ENCODE results near the gene KIF1C.

Gene KIF1C

DNA sequence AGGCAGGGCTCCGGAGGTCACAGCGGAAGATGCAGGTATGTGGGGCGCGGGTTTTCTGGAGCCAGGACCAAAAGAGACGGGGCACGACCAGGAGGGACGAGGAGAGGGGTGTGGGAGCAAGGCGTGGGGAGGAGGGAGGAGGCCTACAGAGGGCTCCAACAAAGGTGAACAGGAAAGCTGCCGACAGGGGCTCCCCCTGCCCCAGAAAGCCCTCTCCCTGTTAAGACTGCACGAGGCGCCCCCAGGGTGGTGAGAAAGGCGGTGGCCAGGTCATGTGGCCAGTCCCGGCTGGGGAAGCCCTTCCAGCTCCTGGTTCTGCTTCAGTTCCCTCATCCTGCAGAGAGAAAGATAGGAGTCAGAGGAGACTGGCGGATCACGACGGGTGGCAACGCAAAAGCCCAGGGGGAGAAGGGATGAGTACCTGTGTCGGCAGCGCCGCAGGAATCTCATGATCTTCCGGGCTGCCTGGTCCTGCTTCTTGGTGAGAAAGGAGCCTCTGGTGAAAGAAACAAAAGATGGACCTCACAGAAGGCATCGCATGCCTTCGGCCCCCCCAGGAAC is 29.2 kb upstream of the KIF1C start:
- peak overlapping the region; percentile 79 for H3K4me3 ChIP-seq (ENCODE audit: low read depth, low read length)

DNA sequence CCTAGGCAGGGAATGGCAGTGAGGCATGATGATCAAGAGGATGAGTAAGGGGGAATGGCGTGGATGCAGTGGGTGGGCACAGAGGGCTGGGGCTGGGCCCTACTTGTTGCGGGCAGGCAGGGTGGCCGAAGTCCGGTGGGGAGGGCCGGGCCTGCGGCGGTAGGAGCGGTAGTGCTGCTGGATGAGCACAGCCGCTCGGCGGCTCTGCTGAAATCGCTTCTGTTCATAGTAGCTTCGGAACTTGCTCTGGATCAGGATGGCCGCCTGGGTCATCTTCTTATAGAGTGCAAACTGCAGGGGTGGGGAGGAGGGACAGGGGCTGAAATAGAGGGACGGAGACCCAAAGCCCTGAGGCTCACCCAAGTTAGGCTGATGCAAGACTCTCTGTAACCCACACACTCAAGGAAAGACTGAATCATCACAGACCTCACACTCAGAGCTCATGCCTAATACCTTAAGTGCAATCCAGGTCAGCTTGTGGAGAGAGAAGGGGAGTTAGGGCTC is 28.7 kb upstream of the KIF1C start:
- H3K4me3 ChIP-seq (ENCODE audit: low read depth, low read length), result peak overlapping the region; percentile 79

DNA sequence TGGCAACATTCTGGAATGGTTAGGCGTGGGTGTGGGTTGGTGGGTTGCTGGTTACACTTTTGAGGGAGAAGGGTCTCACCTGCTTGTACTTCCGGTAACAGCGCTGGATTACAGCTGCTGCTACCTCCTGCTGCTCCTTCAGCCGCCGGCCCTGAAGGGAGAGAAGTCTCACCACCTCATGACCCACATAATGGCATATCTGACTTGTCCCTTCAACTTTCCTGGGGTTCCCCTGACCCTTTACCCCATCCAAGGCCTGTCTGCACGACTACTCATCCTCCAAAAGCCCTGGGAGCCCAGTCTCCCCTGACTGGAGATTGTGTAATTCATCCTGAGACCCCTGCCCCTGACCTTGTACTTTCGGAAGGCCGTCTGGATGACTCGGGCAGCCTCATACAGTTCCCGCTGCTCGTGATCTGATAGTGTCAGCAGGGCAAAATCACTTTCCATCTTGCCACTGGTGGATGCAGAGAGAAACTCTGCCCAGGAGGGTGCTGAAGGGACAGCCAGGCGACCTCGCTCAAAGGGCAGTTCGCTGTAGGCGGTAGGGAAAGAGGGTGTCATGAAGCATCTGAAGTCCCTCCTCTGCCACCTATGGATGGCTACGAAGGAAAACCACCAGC is 28.1 kb upstream of the KIF1C start:
- no peak overlapping the region for H3K4me3 ChIP-seq (ENCODE audit: low read depth, low read length)

DNA sequence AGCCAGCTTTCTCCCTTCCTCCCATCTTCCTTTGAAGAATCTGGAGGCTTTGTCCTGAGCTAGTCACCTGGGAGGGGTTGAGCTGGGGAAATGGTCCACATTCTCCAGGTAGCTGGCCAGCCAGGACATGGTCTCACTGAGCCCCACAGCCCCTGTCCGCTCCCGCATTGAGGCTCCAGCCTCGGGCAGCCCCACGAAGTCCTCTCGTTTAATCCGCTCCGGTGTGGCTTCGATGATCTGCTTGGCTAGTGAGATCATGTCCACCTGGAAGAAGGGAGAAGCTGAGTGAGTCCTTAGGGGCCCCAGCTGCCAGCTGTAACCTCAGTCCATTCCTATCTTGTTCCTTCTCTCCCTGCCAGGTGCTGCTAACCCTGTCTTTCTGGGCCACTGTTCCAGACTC is 27.5 kb upstream of the KIF1C start:
- H3K4me3 ChIP-seq (ENCODE audit: low read depth, low read length), result no peak overlapping the region

DNA sequence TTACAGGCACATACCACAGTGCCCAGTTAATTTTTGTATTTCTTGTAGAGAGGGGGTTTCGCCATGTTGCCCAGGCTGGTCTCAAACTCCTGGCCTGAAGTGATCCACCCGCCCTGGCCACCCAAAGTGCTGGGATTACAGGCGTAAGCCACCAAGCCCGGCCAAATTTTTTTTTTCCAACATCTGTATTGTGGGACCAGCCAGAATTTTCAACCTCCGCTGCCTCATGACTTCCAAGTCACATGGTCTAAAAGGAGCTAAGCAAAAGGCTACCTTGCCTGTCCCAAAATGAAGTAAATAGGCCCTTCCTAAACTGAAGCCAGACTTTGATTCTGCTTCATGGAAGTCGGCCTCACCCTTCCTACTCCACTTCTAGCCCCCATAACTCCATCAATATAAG is 25.9 kb upstream of the KIF1C start:
- no peak overlapping the region for H3K4me3 ChIP-seq (ENCODE audit: low read depth, low read length)

DNA sequence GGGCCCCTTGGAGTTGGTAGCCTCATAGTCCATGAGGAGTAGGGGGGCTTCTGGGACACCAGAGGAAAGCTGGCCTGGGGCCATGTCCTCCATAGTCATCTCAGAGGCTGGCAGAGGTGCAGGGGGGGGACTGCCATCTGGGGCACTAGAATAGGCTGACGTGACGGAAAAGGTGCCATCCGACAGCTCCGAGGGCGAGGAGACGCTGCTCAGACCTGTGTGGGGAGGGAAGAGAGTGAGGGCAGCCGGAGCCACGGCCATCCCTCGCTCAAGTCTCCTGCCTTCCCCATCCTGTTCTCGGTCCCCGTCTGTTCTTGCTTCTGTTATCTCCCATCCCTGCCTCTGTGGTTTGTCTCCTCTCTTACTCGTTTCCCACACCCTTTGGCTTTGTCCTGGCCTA is 25.4 kb upstream of the KIF1C start:
- H3K4me3 ChIP-seq (ENCODE audit: low read depth, low read length), result no peak overlapping the region

DNA sequence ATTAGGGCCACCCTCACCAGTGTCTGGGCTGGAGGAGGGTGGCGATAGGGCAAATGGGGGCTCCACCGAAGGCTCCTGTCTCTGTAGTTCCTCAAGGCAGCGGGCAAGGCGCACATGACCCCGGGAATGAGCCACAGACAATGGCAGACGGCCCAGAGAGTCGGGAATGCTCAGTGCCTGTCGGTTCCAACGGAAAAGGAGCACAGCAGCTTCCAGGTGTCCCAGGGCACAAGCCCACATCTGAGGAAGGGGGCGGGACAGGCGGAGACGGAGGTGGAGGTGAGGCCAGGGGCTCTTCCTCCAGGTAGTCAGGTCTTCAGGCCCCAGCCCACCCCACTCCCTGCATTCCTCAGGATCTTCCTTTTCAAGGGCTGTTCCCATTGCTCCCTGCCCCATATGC is 25.0 kb upstream of the KIF1C start:
- no peak overlapping the region for H3K4me3 ChIP-seq (ENCODE audit: low read depth, low read length)

DNA sequence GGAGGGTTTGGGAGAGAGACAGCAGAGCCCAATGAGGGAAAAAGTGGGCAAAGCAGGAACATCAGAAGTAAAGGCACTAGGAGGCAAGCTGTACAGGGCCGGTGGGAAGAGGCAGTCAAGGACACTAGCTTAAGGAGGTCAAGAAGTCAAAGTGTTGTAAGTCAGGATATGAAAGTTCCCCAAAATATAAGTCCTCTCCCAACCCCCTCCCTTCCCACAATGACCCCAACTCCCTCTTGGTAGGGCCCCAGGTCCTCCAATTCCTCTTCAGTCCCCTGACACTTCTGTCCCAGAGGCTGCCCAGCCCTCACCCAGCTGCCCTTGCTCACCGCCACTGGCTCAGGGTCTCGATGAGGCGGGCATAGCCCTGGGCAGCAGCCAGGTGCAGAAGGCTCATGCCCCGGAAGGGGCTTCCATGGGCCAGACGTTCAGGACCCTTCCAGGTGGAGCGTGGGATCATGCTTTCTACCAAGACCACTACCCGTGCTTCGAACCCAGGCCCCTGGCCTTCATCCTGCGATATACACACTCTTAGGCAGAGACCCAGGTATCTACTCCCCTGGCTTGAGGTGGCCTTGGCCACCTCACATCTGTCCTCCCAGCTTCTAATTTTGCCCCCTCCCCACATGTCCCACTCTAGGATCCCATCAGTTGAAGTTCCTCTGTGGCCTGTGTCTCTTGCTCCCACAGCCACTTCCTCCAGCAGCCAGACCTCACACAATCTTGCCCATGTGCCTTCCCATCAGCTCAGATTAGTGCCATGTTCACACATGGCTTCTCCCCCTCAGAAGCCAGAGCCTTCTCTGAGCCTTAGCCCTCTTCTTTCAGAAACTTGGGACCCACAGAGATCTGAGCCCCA is 24.3 kb upstream of the KIF1C start:
- H3K4me3 ChIP-seq (ENCODE audit: low read depth, low read length), result no peak overlapping the region

DNA sequence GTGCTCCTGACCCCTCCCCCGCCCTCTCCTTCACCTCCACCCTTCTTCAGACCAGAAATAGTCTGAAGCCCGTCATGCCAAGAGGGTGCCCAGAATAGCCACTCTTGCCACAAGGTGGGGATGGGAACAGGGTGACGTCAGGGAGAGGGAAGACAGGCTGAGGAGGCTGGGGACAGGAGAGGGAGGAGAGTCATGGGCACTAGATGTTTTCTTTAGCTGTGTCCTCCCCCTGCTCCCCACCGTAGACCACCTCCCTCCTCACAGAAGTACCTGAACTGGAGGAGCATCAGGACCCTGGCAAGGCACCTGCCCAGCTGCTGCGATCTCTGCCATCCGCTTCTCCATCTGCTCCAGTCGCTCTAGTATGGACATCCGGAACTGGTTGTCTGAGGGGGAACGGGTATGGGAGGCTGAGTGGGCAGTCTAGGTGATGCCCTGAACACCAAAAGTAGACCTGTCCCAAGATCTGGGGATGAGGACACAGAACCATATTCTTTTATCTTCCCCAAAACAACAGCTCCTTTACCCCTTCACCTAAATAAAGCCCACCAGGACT is 23.6 kb upstream of the KIF1C start:
- H3K4me3 ChIP-seq (ENCODE audit: low read depth, low read length), result no peak overlapping the region

DNA sequence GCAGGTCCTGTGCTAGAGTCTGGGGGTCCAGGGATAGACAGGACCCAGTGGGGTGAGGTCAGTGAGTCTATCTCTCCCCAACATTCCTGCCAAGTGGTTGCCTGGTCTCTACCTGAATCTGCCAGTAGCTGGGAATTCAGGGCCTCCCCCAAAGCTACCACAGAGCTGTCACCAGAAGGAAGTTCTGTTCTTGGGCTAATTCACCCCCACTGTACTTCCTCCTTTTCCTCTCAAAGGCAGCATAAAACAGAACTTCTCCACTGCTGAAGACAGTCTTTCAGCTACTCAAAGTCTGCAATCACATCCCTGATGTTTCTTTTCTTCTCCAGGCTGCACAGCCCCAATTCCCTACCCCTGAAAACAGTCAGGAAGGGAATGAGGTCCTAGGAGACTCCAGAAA is 19.0 kb upstream of the KIF1C start:
- no peak overlapping the region for H3K4me3 ChIP-seq (ENCODE audit: low read depth, low read length)

DNA sequence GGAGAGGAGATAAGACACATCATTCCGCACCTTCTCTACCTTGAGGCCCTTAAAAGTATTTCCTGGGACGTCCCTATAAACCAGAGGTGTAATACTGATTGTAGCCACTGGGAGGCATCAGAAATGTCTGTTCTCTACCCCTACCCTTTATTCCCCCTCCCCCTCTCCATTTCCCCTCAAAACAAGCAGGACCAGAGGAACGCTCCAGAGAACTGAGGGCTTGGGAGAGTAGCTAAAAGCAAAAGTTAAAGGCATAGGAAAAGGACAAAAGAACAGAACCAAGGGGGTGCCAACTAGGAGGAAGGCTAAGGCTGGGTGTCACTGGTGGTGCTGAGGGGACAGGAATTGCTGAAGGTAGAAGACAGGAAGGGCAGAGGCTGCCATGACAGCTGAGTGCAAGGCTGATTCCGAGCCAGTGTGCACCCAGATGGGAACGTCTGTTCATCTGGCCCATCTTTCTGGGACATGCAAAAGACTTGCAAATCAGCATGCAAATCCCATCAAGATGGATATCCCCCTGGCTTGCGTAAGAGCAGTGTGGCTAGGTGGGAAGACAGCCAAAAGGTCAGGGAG is 17.0 kb upstream of the KIF1C start:
- no peak overlapping the region for H3K4me3 ChIP-seq (ENCODE audit: low read depth, low read length)

DNA sequence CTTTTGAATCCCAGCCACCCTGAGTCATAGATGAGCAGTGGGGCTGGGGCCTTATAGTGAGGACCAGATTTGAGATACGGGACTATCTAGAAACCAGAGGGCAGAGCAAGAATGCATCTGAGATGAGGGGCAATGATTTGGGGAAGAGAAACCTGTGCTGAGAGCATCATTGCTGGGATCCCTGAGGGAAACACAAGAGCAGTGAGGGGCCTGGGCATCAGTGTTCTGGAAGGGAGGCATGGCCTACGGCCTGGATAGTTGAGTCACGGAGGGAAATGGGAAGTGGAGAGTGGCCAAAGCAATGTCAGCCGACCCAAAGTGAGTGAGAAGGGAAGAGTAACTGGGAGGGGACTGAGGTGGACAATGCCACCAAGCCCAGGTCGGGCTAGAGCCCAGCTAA is 15.4 kb upstream of the KIF1C start:
- H3K4me3 ChIP-seq (ENCODE audit: low read depth, low read length), result no peak overlapping the region

DNA sequence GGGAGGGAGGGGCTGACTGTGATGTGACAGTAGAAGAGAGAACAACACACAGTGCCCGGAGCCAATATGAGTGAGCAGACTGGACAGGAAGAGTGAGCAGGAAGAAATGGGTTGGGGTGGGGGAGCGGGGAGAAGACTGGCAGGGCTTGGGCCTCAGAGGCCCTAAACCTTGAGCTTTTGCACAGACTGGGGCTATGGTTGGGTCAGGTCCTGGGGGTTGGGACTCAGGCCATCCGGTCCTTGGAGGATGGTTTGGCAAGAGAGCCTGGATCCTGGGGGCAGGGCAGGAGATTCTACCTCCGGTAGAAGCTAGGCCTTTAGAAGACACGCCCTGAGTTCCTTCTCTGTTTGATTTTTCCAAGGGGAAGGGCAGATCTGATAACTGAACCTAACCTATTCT is 11.3 kb upstream of the KIF1C start:
- peak overlapping the region; percentile 44 for H3K4me3 ChIP-seq (ENCODE audit: low read depth, low read length)

DNA sequence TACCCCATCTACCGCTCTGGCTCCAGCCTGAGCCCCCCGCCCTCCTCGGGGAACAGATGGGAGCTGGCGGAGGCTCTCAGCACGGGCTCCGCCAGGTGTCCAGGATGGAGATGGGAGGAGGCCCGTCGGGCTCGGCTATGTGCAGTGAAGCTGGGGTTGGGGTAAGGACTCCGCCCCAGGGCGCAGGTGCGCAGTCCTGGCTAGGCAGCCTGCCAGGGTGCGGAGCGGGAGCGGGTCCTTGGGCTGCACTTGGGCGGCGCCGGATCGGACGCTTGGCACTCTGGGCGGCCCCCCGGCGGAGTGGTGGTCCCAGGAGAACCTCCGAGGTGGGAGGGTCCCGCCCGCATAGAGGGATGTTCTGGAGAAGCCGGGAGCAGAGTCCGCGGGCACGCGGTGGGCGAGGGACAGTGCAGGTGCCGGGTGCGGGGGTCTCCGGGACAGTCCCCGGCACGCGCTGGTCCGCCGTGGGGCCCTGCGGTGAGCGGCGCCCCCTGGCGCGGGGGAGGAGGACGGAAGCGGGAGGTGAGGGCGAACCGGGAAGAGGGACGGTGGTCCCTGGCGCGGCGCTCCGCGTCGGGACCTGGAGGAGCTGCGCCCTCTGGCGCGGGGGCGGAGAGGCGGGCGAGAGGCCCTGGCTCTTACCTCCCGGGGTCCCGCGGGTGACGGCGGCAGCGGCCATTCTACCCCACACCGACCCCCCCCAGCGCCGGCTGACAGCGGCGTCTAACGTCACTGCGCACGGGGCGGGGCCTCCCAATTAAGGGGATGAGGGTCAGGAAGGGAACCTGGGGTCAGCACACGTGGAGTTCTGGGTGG is 10.6 kb upstream of the KIF1C start, which contains the start of gene CAMTA2:
Gene CAMTA2 (minus strand): TSS at position 725 of the 816 bp plus-strand sequence. CDS start 1,453 bp downstream, outside the sequence.
- peak within 1 kb of the TSS; percentile 44 for H3K4me3 ChIP-seq (ENCODE audit: low read depth, low read length)

DNA sequence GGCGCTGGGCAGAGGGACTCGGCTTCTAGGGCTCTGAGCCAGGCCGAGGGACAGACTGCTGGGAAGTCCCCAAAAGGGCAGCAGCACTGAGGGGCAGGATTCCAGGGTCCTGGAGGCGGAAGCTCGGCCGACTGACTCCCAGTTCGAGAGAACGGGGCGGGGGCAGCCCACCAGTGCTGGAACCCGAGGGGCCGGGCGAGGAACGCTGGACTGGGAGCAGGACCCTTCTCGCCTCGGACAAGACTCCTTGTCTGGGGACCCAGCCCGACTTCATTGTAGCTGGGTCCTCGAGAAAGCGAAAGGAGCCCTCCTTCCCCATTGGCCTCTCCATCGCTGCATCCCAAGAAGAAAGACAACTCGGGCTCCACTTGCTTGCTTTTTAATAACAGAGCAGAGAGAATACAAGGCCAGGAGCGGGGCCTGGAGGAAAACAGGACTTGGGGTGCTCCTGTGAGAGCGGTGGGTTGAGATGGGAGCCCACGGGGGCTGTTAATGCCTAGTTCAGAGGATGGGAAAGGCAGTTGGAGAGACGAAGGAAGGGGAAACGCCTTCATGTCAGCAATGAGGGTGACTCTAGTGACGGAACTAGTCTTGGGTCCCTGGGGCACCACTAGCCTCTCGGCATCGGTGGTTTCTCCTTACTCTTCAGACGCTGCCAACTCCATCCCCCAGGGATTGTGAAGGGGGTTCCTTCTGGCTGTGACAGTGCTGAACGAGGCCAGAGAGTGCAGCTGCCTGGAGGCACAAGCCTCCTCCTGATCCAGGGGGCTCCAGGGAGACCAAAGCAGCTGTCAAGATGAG is 9.8 kb upstream of the KIF1C start:
- H3K4me3 ChIP-seq (ENCODE audit: low read depth, low read length), result peak overlapping the region; percentile 44

DNA sequence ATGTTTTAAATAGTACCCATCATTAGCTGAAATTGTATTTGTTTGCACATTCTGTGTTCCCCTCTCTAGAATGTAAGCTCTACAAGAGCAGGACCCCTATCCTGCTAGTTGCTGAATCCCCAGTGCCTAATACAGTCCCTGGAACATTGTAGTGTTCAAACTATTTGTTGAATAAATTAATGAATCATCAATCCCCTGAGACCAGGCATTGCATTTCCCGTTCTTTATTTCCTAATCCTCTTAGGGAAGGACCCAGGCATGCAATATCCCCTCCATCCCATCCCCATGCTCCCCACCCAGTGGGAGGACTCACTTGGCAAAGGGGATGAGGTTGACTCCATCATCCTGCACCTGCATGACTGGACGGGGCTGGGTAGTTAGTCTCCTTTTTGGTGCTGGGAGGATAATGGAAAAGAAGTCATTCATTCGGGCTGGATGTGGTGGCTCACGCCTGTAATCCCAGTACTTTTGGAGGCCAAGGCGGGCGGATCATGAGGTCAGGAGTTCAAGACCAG is 3.6 kb upstream of the KIF1C start:
- no peak overlapping the region for H3K4me3 ChIP-seq (ENCODE audit: low read depth, low read length)

DNA sequence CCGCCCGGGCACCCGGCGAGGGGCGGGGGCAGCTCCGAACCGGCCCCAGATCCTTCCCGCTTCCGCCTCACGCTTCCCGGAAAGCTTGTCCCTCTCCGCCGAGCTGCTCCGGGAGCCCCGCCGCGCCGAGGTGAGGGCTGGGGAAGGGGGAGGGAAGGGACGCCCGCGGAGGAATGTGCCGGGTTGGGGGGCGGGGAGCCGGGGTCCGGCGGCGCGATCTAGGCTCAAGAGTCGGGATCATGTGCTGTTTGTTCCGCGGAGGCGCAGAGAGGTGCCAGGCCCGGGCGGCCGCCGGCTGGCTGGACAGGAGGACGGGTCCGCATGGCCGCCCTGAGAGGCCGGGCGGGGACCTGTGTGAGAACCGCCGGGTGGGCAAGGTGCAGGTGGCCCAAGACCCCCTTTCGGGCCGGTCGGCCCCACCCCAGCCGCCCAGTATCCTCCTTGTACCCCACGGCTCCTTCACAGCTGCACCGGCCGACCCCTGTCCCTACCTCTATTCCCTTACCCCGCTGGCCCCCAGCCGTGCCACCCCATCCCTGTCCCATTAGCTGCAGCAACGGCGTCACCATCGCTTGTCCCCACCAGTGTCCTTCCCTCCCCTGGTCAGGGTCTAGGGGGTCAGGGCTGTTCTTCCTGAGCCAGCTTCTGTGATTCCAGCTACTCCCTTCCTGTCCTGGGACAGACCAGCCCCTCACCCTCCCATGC is 429 bp downstream of the KIF1C start:
- H3K4me3 ChIP-seq (ENCODE audit: low read depth, low read length), result peak overlapping the region; percentile 84

DNA sequence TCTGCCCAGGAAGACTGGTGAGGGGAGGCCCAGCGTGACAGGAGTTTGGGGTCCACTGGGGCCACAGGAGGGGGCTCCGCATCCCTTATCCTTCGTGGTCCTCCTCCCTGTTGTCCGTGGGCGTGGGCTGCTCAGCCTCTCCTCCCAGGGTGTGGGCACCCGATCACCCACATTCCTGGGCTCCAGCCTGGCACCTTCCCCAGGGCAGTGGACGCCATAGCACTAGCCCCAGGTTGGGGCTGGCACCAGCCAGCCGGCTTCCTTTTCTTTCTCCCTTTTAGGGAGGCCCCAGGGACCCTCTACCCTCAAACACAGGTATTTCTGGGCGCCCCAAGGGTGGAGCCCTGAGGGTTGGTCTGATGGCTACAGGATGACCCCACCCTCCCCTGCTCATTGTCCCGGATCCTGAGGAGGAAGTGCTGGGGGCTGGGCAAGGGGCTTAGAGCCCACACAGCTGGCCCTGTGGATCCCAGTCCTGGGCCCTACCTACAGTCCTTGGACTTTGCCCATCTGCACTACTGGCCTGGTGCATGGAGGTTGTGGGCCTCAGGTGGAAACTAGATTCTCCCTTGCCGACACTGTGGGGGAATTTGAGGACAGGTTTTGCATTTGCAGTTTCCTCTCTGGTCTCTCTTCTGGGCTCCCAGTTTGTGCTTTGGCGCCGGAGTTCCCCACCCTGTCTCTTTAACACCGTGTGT is 1.1 kb downstream of the KIF1C start:
- H3K4me3 ChIP-seq (ENCODE audit: low read depth, low read length), result peak overlapping the region; percentile 84
